ENCODE data around the gene TMCO1.
A peak's percentile ranks its signal among the peaks of the same experiment; 100 is the strongest.

DNA sequence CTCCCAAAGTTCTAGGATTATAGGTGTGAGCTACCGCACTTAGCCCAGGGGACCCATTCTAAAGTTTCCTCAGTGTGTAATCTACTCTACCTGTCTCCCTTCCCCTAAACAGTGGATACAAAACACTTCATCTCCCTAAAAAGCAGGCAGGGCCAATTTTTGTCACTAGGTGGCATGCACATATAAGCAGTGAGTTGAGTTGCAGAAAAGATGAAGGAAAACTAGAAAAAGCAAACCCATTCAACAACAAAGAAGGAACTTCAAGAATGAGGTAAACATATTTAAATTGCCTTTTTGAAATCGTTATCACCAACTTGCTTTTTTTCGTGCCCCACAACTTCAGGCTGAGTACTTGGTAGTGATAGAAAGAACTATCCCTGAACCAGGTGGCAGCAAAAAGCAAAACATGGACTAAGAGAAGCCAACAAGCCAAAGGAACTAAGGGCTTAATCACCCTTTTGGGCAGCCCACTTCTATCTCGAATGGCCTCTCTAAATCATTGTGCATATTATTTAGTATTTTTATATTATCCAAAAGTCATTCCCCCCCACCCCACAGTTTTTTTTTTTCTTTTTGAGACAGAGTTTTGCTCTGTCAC lies 50.7 kb downstream of the TMCO1 start:
- TF ChIP-seq FOXJ3 (CRISPR knock-in tag; IDR thresholded peaks at IDR 0.05) (no peak), YY1 (IDR thresholded peaks at IDR 0.05; ENCODE audit: low read depth) (no peak), ELF1 (IDR thresholded peaks at IDR 0.05) (no peak), POLR2AphosphoS5 (IDR thresholded peaks at IDR 0.05; ENCODE audit: low read depth, low read length) (no peak), EP300 (IDR thresholded peaks at IDR 0.05; ENCODE audit: borderline replicate concordance in 1 of 2, low read depth in 1 of 2, low read length in 1 of 2) (no peak), RCOR1 (IDR thresholded peaks at IDR 0.05; ENCODE audit: low read length) (no peak), TEAD4 (IDR thresholded peaks at IDR 0.05; ENCODE audit: borderline replicate concordance, insufficient read depth) (no peak)
- TF ChIP-seq, protein P1, sequence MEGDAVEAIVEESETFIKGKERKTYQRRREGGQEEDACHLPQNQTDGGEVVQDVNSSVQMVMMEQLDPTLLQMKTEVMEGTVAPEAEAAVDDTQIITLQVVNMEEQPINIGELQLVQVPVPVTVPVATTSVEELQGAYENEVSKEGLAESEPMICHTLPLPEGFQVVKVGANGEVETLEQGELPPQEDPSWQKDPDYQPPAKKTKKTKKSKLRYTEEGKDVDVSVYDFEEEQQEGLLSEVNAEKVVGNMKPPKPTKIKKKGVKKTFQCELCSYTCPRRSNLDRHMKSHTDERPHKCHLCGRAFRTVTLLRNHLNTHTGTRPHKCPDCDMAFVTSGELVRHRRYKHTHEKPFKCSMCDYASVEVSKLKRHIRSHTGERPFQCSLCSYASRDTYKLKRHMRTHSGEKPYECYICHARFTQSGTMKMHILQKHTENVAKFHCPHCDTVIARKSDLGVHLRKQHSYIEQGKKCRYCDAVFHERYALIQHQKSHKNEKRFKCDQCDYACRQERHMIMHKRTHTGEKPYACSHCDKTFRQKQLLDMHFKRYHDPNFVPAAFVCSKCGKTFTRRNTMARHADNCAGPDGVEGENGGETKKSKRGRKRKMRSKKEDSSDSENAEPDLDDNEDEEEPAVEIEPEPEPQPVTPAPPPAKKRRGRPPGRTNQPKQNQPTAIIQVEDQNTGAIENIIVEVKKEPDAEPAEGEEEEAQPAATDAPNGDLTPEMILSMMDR (IDR thresholded peaks at IDR 0.05): peak; percentile 92
- TF ChIP-seq, protein P2, sequence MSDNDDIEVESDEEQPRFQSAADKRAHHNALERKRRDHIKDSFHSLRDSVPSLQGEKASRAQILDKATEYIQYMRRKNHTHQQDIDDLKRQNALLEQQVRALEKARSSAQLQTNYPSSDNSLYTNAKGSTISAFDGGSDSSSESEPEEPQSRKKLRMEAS (IDR thresholded peaks at IDR 0.05; ENCODE audit: low read depth): no peak
- TF ChIP-seq, protein P3, sequence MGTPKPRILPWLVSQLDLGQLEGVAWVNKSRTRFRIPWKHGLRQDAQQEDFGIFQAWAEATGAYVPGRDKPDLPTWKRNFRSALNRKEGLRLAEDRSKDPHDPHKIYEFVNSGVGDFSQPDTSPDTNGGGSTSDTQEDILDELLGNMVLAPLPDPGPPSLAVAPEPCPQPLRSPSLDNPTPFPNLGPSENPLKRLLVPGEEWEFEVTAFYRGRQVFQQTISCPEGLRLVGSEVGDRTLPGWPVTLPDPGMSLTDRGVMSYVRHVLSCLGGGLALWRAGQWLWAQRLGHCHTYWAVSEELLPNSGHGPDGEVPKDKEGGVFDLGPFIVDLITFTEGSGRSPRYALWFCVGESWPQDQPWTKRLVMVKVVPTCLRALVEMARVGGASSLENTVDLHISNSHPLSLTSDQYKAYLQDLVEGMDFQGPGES (IDR thresholded peaks at IDR 0.05; ENCODE audit: low read depth, low read length): no peak

Measured in SK-N-SH (cell line).